ENCODE measurements around the gene TSEN34. TPM values are rescaled to one million over a fixed set of nuclear protein-coding genes. Genes with fewer than 3 reads are reported as not detected.

The TSEN34 gene
- 10 to 100 TPM; 15.5 to 26.2 TPM for total RNA-seq

DNA sequence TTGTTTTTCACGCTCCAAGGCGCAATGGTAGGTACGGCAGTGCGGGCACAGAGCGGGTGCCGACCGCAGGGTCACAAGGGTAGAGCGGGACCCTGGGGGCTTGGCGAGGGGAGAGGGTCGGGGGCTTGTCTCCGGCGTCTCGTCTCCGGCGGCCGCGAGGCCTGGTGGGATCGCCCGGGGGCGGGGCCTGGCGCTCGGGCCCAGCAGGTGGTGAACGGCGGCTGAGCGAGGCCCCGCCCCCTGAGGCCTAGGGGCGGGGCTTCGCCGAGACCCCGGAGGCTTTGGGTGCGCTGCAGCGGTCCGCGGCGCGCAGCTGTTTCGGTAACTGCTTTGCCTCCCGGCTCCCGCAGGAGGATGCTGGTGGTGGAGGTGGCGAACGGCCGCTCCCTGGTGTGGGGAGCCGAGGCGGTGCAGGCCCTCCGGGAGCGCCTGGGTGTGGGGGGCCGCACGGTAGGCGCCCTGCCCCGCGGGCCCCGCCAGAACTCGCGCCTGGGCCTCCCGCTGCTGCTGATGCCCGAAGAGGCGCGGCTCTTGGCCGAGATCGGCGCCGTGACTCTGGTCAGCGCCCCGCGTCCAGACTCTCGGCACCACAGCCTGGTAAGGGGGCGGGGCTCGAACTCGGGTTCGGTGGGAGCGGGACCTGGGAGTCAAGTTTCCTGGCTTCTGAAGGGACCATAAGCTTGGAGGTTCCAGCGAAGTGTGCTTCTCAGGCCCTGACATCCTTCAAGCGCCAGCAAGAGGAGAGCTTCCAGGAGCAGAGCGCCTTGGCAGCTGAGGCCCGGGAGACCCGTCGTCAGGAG, at the start of gene TSEN34:
Gene TSEN34 (plus strand): TSS at position 298 of the 800 bp plus-strand sequence. CDS start 57 bp downstream, at position 355.
- Mint-ChIP-seq H3K9me3 (no peaks in the 10 kb centered on the region), H3K27me3 (no peaks in the 10 kb centered on the region), H3K27ac (peak within 1 kb of the TSS; percentile 93 to 95)

GRCh38 chr19:54141356-54141755, 49.8 kb upstream of the TSEN34 start:
- Mint-ChIP-seq H3K36me3 (peaks cover 16% of the 10 kb centered on the region), H3K27ac (no peak overlapping the region), H3K9me3 (no peaks in the 10 kb centered on the region), H3K4me3 (no peak overlapping the region), H3K27me3 (no peaks in the 10 kb centered on the region), H3K4me1 (ENCODE audit: low read depth in 2 of 2) (peaks cover 40 to 60% of the 10 kb centered on the region in 2 donors)
- ATAC-seq, result no peak
- no peak for DNase-seq (ENCODE audit: low spot score)

More for the DNA sequence above, at the start of gene TSEN34:
- no peaks in the 10 kb centered on the region for H3K36me3 Mint-ChIP-seq
- H3K4me1 Mint-ChIP-seq (ENCODE audit: low read depth in 2 of 2), result peaks cover 23 to 30% of the 10 kb centered on the region in 2 donors
- peak; percentile 53 to 63 for ATAC-seq
- peak within 1 kb of the TSS; percentile 87 for H3K4me3 Mint-ChIP-seq
- DNase-seq (ENCODE audit: low spot score), result peak; percentile 93

DNA sequence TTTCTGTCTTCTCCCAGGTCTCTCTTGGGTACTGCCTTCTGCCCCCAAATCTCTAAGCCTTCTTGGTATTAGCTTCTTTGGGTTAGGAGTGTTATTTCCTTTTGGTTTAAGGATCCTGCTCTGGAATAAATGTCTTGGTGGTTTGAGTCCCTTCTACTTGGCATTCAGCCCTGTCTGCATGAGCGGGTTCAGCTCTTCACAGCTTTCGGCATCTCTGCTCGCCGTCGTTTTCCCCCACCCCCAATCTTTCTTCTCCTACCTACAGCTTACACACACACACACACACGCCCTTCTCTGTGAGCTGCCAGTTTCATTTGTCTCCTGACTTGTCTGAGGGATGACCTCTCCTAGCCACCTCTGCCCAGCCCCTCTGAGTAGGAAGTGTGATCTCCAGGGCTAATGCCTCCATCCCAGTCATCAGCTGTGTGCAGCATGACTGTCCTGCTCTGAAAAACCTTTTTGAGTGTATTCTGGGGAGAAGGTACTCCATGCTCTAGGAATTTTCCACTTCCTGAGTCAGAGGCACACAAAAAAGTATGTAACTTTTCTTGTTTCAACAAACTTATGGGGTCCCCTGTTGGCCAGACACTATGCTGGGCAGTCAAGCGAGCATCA, 48.8 kb upstream of the TSEN34 start:
- no peak overlapping the region for H3K27ac Mint-ChIP-seq
- H3K27me3 Mint-ChIP-seq, result no peaks in the 10 kb centered on the region
- H3K9me3 Mint-ChIP-seq, result no peaks in the 10 kb centered on the region
- ATAC-seq, result no peak
- peaks cover 33 to 59% of the 10 kb centered on the region in 2 donors for H3K4me1 Mint-ChIP-seq (ENCODE audit: low read depth in 2 of 2)
- H3K4me3 Mint-ChIP-seq, result no peak overlapping the region
- no peak for DNase-seq (ENCODE audit: low spot score)
- H3K36me3 Mint-ChIP-seq, result peaks cover 16% of the 10 kb centered on the region

- Mint-ChIP-seq H3K27ac (no peak overlapping the region), H3K4me3 (no peak overlapping the region), H3K36me3 (peaks cover 22% of the 10 kb centered on the region), H3K27me3 (no peaks in the 10 kb centered on the region), H3K4me1 (ENCODE audit: low read depth in 2 of 2) (peaks cover 19 to 49% of the 10 kb centered on the region in 2 donors), H3K9me3 (no peaks in the 10 kb centered on the region)
- no peak for DNase-seq (ENCODE audit: low spot score)
- ATAC-seq, result no peak
These were observed 45.5 kb upstream of the TSEN34 start for GRCh38 chr19:54145541-54146158.

GRCh38 chr19:54147676-54148075, 43.4 kb upstream of the TSEN34 start:
- peaks cover 5 to 37% of the 10 kb centered on the region in 2 donors for H3K4me1 Mint-ChIP-seq (ENCODE audit: low read depth in 2 of 2)
- no peaks in the 10 kb centered on the region for H3K27me3 Mint-ChIP-seq
- H3K36me3 Mint-ChIP-seq, result peaks cover 22% of the 10 kb centered on the region
- no peak overlapping the region for H3K27ac Mint-ChIP-seq
- H3K9me3 Mint-ChIP-seq, result no peaks in the 10 kb centered on the region
- ATAC-seq (no peak), DNase-seq (ENCODE audit: low spot score) (no peak)
- H3K4me3 Mint-ChIP-seq, result no peak overlapping the region

GRCh38 chr19:54148158-54148557, 43.0 kb upstream of the TSEN34 start:
- Mint-ChIP-seq H3K36me3 (peaks cover 22% of the 10 kb centered on the region), H3K27ac (no peak overlapping the region), H3K4me3 (no peak overlapping the region), H3K4me1 (ENCODE audit: low read depth in 2 of 2) (peaks cover 5 to 33% of the 10 kb centered on the region in 2 donors), H3K27me3 (no peaks in the 10 kb centered on the region), H3K9me3 (no peaks in the 10 kb centered on the region)
- no peak for ATAC-seq
- DNase-seq (ENCODE audit: low spot score), result no peak

- Mint-ChIP-seq H3K27ac (no peak overlapping the region), H3K4me3 (no peak overlapping the region), H3K27me3 (no peaks in the 10 kb centered on the region), H3K9me3 (no peaks in the 10 kb centered on the region), H3K36me3 (peaks cover 13% of the 10 kb centered on the region), H3K4me1 (ENCODE audit: low read depth in 2 of 2) (peaks cover 6 to 32% of the 10 kb centered on the region in 2 donors)
- DNase-seq (ENCODE audit: low spot score), result no peak
- ATAC-seq, result no peak
These were observed 41.9 kb upstream of the TSEN34 start for GRCh38 chr19:54149021-54149812.

- Mint-ChIP-seq H3K9me3 (no peaks in the 10 kb centered on the region), H3K36me3 (peaks cover 6% of the 10 kb centered on the region), H3K27me3 (no peaks in the 10 kb centered on the region), H3K27ac (peak overlapping the region in 1 of 2 donors; percentile 56), H3K4me1 (ENCODE audit: low read depth in 2 of 2) (peaks cover 13 to 27% of the 10 kb centered on the region in 2 donors), H3K4me3 (no peak overlapping the region)
- DNase-seq (ENCODE audit: low spot score) (no peak), ATAC-seq (no peak)
These were observed 39.6 kb upstream of the TSEN34 start for GRCh38 chr19:54151362-54152035.

GRCh38 chr19:54152267-54152666, 38.8 kb upstream of the TSEN34 start:
- H3K27me3 Mint-ChIP-seq, result no peaks in the 10 kb centered on the region
- DNase-seq (ENCODE audit: low spot score), result no peak
- no peak overlapping the region for H3K27ac Mint-ChIP-seq
- no peak for ATAC-seq
- H3K4me1 Mint-ChIP-seq (ENCODE audit: low read depth in 2 of 2), result peaks cover 20 to 29% of the 10 kb centered on the region in 2 donors
- H3K36me3 Mint-ChIP-seq, result peaks cover 12% of the 10 kb centered on the region
- no peaks in the 10 kb centered on the region for H3K9me3 Mint-ChIP-seq
- H3K4me3 Mint-ChIP-seq, result no peak overlapping the region

DNA sequence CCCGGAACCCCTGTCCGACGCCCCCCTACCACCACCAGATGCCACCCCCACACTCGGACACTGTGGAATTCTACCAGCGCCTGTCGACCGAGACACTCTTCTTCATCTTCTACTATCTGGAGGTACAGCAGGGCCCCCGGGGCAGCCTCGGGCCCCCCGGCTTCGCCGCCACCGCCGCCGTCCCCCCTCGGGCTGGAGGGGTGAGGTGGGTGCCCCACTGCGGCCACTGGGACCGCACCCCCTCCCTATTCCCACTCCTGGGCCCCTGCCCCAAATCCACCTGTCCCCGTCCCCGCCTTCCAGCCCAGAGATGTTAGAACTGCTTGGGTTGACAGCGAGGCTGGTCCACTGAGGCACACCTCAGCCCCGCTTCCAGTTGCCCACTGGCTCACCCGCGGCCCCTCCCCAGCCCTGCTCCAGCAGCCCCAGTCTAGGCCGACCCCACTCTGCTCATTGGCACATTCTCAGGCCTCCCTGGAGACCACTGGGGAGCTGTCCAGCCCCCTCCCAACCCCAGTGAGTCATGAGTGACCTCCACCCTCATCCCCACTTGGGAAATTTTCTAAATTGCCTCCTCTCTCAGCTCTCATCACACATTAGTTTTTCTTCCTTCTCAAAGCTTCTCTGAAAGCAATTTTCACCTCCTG, 38.1 kb upstream of the TSEN34 start:
- no peak overlapping the region for H3K4me3 Mint-ChIP-seq
- H3K4me1 Mint-ChIP-seq (ENCODE audit: low read depth in 2 of 2), result peaks cover 20 to 30% of the 10 kb centered on the region in 2 donors
- ATAC-seq, result no peak
- H3K9me3 Mint-ChIP-seq, result no peaks in the 10 kb centered on the region
- H3K27ac Mint-ChIP-seq, result peak overlapping the region in 1 of 2 donors; percentile 49
- no peaks in the 10 kb centered on the region for H3K27me3 Mint-ChIP-seq
- no peak for DNase-seq (ENCODE audit: low spot score)
- H3K36me3 Mint-ChIP-seq, result peaks cover 12% of the 10 kb centered on the region

- Mint-ChIP-seq H3K27ac (peak overlapping the region; percentile 39 to 49), H3K36me3 (peaks cover 12% of the 10 kb centered on the region), H3K27me3 (no peaks in the 10 kb centered on the region), H3K9me3 (no peaks in the 10 kb centered on the region), H3K4me3 (no peak overlapping the region), H3K4me1 (ENCODE audit: low read depth in 2 of 2) (peaks cover 29 to 36% of the 10 kb centered on the region in 2 donors)
- no peak for ATAC-seq
- no peak for DNase-seq (ENCODE audit: low spot score)
These were observed 37.3 kb upstream of the TSEN34 start for GRCh38 chr19:54153731-54154326.

DNA sequence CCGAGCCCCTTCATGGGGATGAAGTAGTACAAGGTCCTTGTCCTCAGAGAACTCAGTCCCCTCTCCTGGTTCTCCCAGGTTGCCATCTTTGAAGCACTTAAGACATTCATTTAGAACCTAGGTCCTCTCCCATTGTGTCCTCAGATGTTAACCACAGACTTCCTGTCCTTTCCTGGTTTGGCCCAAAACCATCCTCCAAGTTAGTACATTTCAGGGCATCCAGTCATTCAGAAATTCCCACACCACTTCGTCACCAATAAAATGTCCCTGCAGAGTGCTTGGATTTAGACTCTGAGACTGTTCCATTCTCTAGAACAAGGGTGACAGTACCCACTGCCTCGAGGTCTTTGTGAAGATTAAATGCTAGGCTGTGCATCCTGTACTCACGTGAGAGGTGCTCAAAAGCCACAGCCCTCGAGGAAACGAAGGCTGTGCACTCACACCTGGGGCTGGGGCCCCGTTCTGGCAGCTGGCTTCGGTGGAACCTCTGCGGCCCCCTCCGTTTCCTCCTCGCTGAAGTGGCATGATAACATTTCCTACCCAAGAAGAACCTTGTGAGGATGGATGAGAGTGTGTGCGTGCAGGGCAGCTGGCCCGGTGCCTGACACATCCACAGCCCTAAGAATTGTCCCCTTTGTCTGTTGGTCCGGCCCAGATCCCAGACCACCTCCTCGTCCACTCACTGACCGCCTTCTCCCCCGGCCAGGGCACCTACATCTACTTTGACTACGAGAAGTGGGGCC, 36.3 kb upstream of the TSEN34 start:
- Mint-ChIP-seq H3K27ac (peak overlapping the region; percentile 39 to 77), H3K4me3 (no peak overlapping the region), H3K36me3 (peaks cover 9% of the 10 kb centered on the region)

More for the DNA sequence above, 36.3 kb upstream of the TSEN34 start:
- H3K4me1 Mint-ChIP-seq (ENCODE audit: low read depth in 2 of 2), result peaks cover 36 to 39% of the 10 kb centered on the region in 2 donors
- ATAC-seq (no peak), DNase-seq (ENCODE audit: low spot score) (no peak)
- no peaks in the 10 kb centered on the region for H3K27me3 Mint-ChIP-seq
- no peaks in the 10 kb centered on the region for H3K9me3 Mint-ChIP-seq
